ENCODE measurements around the gene APH1B.

DNA sequence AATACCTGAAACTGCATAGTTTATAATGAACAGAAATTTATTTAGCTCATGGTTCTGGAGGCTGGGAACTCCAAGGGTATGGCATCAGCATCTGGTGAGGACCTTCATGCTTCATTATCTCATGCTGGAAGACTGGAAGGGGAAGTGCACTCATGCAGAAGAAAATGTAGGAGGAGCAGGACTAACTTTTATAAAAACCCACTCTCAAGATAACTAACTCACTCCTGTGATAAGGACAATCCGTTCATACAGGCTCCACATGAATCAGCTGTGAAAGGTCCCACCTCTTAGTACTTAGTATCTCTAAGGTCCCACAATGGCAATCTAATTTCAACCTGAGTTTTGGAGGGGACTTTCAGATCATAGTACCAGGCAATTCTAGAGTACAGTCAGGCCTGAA, 33.6 kb upstream of the APH1B start:
- TF ChIP-seq, protein P1, sequence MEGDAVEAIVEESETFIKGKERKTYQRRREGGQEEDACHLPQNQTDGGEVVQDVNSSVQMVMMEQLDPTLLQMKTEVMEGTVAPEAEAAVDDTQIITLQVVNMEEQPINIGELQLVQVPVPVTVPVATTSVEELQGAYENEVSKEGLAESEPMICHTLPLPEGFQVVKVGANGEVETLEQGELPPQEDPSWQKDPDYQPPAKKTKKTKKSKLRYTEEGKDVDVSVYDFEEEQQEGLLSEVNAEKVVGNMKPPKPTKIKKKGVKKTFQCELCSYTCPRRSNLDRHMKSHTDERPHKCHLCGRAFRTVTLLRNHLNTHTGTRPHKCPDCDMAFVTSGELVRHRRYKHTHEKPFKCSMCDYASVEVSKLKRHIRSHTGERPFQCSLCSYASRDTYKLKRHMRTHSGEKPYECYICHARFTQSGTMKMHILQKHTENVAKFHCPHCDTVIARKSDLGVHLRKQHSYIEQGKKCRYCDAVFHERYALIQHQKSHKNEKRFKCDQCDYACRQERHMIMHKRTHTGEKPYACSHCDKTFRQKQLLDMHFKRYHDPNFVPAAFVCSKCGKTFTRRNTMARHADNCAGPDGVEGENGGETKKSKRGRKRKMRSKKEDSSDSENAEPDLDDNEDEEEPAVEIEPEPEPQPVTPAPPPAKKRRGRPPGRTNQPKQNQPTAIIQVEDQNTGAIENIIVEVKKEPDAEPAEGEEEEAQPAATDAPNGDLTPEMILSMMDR (IDR thresholded peaks at IDR 0.05), result no peak
- no peak for TF ChIP-seq POLR2AphosphoS5 (IDR thresholded peaks at IDR 0.05)
- TF ChIP-seq POLR2A (IDR thresholded peaks at IDR 0.05), result no peak
- TF ChIP-seq EP300 (IDR thresholded peaks at IDR 0.05), result no peak

Measured in gastroesophageal sphincter (tissue), 3 donors.